GM19397 (cell line): ENCODE results near the gene PXT1.
"Not testable (repeated sequence)": the region's sequence is repeated elsewhere in the genome, so short reads cannot be mapped to it uniquely, and the experiment has no call there.

ENCODE experiments used
- ATAC-seq: cut with Tn5 transposase; IDR thresholded peaks from one replicate; pipeline ENCODE4 v1.9.1; 2021; ENCODE audit warnings: mild to moderate bottlenecking, moderate library complexity; ENCODE audit not compliant: unreplicated experiment

PXT1 gene

DNA sequence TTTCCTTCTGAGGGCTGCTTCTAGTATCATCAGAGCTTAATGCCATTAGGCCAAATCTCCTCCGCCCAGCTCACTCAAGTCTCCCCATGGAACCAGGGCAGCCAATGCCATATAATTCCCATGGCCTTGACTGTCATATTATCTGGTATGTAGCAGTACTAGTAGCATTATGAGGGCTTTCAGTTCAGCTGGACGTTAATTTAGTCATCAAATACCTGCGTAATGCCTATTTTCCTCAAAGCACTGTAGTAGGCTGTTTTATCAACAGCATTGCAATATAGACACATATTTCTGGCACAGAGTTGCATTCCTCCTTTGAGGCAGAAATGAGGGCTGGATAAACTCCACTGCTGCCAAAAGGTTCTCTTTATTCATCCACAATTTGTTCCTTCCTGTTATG lies 1.8 kb upstream of the PXT1 start:
- no peak for ATAC-seq

DNA sequence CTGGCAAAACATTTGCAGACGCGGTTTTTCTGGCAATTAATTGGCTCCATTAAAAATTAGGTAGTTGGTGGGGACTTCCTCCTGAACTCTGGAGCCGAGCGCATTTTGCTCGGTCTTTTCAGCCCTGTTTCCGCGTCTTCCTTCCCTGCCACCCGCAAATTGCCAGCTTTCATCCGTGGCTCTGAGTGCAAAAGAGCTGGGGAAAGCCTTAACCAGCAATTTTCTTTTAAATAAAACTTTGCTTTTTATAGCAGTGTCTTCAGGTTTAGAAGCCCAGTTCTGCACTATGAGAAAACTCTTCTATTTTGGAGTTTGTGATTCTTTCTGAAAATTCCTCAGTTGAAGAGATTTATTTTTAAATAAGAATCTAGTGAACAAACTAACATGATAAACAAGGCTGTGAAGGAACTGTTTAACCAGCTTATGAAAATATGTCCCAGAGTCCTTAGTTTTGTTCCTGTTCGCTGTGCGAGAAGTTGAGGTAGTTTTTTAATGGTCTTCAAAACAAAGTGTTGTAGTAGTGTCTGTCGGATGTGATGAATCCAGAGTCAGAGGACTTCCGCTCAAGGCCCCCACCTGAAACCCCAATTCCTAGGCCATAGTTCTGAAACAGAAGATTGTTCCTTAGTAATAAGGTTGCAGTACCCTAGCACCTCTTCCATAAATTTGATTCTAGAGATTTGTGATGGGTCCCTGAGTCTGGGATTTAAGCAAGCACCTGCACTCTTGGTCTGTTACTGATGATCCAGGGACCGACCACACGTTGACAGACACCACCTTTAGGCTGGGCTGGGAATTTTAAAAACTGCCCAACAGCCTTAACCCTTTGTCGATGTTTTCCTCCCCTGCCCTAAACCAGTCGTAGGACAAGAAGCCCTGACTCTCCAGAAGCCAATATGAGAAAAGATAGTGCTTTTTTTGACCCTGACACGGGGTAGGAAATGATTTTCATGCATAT lies 1.1 kb upstream of the PXT1 start:
- no peak for ATAC-seq

DNA sequence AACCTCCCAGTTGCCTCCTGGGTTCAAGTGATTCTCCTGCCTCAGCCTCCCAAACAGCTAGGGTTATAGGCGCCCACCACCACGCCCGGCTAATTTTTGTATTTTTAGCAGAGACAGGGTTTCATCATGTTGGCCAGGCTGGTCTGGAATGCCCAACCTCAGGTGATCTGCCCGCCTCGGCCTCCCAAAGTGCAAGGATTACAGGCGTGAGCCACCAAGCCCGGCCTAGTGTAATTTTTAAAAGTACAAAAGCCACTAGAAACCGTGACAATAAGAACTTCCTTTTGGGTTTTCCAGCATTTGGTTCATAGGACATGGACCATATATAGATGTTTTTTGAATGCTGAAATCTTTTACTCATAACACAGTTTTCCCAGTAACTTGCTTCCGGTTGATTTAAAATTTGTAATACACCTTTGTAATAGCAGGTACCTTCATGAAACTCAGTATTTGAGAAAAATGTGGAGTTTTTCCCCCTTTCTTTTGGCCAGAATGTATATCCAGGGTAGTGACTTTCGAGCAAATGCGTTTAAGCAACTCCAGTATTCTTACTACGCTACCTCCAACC lies 467 bp downstream of the PXT1 start:
- no peak for ATAC-seq

DNA sequence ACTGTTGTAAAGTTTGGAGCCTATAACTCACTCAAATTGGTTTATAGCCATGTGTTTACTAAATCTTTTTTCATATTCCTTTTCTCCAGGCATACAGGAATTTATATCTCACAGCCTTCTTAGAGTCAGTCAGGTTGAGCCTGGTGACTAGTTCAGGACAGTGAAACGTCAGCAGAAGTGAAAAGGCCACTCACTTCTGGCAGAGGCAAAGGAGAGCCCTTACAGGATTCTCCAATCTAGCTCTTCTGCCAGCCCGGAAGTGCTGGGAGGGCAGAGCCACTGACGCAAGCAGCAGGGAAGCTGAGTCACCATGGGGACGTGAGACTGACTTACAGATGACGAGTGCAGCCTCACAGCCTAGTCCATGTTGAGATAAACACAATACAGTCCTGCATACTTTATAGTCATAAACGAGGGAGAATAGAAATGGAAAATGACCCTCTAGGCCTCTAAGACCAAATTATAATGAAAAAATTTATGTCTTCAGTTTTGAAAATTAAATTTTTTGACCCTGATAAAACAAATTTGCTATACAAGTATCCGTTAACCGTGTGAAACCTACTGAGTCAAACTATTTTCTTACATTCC lies 1.3 kb downstream of the PXT1 start:
- ATAC-seq: peak; percentile 50

DNA sequence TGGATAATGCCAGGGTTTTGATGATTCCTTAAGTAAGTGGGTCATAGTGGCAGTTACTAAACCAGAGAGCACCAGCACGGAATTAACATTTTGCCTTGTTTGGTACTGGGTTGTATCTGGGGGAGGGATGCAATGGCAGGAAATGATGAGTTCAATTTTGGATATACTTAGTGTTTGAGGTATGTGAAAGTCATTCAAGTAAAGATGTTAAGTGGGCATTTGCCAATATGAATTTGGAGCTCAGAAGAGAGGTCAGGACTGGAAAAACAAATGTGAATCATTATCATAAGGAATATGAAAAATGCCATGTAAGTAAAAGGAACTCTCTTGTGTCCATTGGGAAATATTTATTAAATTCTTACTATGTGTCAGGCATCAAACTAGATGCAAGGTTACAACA lies 6.2 kb downstream of the PXT1 start:
- no peak for ATAC-seq

DNA sequence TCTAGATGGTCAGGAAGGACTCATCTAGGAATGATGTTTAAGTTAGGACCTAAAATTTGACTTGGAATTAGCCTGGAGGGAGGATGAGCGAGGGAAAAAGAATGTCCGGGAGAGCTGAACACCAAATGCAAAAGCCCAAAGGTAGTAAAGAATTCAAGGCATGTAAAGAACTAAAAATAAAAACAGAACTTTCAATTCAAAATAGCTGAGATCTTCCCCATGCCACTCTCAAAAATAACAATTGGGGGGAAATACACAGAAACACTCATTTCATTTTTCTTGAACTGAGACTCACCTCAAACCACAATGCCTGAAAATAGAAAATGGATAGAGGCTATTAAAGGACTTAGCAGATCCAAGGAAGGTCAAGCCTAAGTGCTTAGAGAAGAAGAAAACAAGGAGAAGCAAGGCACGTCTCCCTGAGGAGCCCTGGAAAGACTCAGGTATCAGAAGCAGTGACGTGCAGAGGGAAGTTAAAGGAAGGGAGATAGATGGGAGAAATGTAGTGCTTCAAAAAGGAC lies 10.4 kb downstream of the PXT1 start:
- ATAC-seq: no peak

DNA sequence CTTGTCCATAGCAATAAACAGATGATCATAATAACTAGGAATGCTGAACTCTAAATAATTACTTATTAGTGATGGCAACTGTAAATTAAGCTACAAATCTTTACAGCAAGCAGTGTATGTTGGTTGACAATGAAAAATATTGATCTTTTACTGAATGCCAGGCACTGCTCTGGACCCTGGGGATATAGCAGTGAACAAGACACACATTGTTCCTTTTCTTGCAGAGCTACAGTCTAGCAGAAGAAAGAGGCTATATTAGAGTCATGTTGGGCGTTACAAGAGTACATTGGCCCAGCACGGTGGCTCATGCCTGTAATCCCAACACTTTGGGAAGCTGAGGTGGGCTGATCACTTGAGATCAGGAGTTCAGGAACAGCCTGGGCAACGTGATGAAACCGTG lies 11.5 kb downstream of the PXT1 start:
- ATAC-seq: no peak

- ATAC-seq: no peak
Measured at GRCh38 chr6:36430351-36430750, 12.3 kb downstream of the PXT1 start.

DNA sequence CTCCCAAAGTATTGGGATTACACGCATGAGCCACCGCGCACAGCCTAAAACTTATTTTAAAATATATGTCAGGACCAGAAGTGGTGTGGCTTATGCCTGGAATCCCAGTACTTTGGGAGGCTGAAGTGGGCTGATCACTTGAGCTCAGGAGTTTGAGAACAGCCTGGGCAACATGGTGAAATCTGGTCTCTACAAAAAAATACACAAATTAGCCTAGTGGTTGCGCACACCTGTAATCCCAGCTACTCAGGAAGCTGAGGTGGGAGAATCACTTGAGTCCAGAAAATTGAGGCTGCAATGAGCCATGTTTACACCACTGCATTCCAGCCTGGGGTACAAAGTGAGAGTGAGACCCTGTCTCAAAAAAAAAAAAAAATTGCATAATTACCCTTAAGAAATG lies 13.7 kb downstream of the PXT1 start:
- no peak for ATAC-seq

DNA sequence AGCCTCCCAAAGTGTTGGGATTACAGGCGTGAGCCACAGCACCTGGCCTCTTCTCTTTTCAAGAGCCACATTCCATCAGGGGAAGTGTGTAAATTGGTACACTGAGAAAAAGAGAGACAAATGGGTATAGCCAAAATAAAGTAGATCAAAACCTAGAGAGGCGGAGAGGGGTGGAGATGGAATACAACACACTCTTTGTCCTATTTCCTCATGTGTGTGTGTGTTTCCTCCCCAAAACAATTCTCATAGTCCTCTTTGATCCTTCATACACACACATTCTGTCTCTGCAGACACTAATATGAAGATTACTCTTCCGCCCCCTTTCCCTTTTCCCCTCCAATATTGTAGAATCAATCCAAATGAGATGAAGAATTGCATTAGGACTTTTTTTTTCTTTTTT lies 16.0 kb downstream of the PXT1 start:
- no peak for ATAC-seq

- peak; percentile 94 for ATAC-seq
Measured at GRCh38 chr6:36423101-36423824, 19.4 kb downstream of the PXT1 start.

GRCh38 chr6:36422714-36423100 lies 19.9 kb downstream of the PXT1 start:
- ATAC-seq: no peak

- ATAC-seq: no peak
Measured at GRCh38 chr6:36419310-36419709, 23.3 kb downstream of the PXT1 start.

- no peak for ATAC-seq
Measured at GRCh38 chr6:36418558-36418957, 24.1 kb downstream of the PXT1 start.

DNA sequence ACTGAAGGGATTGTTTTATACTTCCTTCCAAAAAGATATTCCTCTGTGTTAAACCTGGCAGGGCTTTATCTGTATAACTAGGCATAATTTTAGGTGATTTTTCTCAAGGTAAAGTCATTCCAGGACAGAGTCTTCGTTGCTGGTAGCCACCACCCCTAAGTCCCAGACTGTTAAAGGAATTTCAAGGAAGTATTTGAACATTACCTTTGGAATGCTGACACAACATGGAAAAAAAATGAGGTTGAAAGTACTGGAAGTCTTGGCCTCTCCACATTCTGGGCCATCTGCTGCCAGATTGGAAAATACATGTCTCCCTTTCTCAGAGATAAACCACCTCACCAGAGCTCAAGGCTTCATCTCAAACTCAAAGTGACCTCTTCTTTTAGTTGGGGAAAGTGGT lies 28.2 kb downstream of the PXT1 start:
- no peak for ATAC-seq

DNA sequence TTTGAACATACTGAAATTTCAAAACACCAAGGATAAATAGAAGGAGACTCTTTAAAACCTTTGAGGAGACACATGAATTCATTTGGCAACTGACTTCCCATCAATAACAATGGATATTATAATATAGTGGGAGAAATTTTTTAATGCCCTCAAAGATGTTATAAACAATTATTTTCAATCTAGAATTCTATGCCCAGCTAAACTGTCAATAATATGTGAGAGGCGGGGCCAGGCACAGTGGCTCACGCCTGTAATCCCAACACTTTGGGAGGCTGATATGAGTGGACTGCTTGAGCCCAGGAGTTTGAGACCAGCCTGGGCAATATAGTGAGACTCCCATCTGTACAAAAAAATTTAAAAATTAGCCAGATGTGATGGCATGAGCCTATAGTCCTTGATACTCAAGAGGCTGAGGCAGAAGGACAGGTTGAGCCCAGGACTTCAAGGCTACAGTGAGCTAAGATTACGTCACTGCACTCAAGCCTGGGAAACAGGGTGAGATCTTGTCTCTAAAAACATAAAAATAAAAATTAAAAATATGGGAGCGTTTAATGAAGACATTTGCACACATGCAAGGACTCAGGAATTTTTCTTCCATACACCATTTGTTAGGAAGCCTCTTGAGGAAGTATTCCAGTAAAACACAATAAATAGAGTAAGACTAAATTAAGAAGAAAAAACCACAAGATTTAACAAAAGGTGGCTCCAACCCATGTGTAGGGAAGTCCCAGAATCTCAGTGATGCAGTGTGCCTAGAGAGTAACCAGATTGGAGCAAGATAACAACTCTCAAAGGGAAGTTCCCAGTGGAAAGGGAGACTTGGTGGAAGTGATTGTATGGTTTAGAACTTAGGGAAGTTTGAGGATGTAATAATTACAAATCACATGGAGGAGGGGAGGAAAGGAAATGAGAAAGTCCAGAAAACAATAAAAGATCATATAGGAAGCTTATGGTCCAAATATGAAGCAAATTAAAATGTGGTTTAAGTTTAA lies 28.9 kb downstream of the PXT1 start:
- no peak for ATAC-seq

DNA sequence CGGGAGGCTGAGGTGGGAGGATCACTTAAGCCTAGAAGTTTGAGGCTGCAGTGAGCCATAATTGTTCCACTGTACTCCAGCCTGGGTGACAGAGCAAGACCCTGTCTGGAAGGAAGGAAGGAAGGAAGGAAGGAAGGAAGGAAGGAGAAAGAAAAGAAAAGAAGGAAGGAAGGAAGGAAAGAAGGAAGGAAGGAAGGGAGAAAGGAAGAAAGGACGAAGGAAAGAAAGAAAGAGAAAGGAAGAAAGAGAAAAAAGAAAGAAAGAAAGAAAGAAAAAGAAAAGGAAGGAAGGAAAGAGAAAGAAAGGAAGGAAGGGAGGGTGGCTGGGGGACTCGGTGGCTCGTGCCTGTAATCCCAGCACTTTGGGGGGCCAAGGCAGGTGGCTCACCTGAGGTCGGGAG lies 32.9 kb downstream of the PXT1 start:
- not testable (repeated sequence) for ATAC-seq

- no peak for ATAC-seq
Measured at GRCh38 chr6:36404164-36404563, 38.5 kb downstream of the PXT1 start.

DNA sequence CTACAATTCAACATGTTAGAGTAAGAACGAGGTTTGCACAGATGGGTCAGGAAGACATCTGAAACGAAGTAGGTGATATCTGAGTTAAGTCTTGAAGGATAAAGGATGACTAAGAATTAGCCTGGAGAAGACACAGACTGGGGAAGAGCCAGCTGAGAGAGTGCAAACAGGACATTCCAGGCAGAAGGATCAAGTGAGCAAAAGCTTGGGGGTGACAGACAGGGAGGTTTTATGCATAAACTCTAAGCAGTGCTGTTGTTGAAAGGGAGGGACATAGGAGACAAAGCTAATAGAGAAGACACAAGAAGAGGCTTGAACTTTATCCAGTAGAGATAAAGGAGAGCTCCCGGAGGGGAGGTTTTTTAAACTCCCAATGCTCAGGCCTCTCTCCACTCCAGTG lies 40.2 kb downstream of the PXT1 start:
- no peak for ATAC-seq

DNA sequence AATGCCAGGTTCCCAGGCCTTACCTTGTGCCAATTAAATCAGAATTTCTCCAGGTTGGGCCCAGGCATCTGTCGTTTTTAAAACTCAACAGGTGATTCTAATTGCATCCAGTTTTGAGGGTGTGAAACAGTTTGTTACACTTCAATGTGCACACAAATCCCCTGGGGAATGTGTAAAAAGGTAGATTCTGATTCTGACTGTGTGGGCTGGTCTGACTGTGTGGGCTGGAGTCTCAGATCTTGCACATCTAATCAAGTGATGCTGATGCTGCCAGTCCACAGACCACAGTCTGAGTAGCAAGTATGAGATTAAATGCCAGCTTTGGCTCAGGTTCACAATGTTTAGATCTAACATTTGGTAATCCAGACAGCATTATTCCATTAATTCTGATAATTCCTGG lies 42.7 kb downstream of the PXT1 start:
- no peak for ATAC-seq
